ENCODE data around the gene ALG6. TPM values are rescaled to one million over a fixed set of nuclear protein-coding genes. Genes with fewer than 3 reads are reported as not detected.
"Not testable (repeated sequence)": the region's sequence is repeated elsewhere in the genome, so short reads cannot be mapped to it uniquely, and the experiment has no call there.

ALG6 gene
- total and polyA plus RNA-seq, 2 of the 13 experiments (the other 11 are each of a cell fraction or from before 2014, with no cell fraction given), result 6.8 to 8.1 TPM

DNA sequence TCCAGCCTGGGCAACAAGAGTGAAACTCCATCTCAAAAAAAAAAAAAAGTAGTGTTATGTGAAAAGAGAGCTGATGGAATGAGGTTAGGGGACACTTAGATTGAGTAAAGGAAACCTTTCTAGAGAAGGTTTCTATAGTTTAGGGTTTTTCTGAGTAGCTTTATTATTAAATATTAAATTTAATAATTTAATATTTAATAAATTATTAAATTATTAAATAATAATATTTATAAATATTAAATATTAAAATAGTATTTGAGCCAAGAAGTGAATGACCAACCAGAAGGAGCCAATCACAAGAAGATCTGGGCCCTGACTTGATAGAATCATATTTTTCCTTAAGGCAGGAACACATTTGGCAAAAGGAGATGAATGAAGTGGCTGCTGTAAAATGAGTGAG, 50.7 kb downstream of the ALG6 start:
- H3K4me3 ChIP-seq (replicated peaks in 1 of 3; ENCODE audit: insufficient read depth in 1 of 3, low read depth in 2 of 3, low read length in 3 of 3), result no peak overlapping the region
- no peak for FAIRE-seq
- intact Hi-C loops (cut with micrococcal nuclease; ENCODE audit: unreplicated experiment) (no loop called here), in situ Hi-C loops (cut with HindIII; ENCODE audit: extremely low pct_ligation_motif_present, low pct_unique_long_range_greater_than_20kb) (no loop called here)
- no peaks in the 10 kb centered on the region for H3K36me3 ChIP-seq (replicated peaks in 1 of 2; ENCODE audit: control insufficient read depth in 1 of 2, insufficient read depth in 2 of 2, low read length in 2 of 2)
- no peaks in the 10 kb centered on the region for H3K4me1 ChIP-seq (ENCODE audit: insufficient read depth, low read length)
- no peak for ATAC-seq
- no peak for TF ChIP-seq ZSCAN31 (CRISPR knock-in tag; IDR thresholded peaks at IDR 0.05; ENCODE audit: low read depth)
- no peak for TF ChIP-seq ESRRA (CRISPR knock-in tag; IDR thresholded peaks at IDR 0.05; ENCODE audit: low read depth)
- TF ChIP-seq ERF (CRISPR knock-in tag; IDR thresholded peaks at IDR 0.05), result no peak
- TF ChIP-seq RFXANK (CRISPR knock-in tag; IDR thresholded peaks at IDR 0.05), result no peak
- TF ChIP-seq STAG1 (CRISPR knock-in tag; IDR thresholded peaks at IDR 0.05), result no peak
- TF ChIP-seq ZNF720 (CRISPR knock-in tag; IDR thresholded peaks at IDR 0.05), result no peak
- TF ChIP-seq, protein P1, sequence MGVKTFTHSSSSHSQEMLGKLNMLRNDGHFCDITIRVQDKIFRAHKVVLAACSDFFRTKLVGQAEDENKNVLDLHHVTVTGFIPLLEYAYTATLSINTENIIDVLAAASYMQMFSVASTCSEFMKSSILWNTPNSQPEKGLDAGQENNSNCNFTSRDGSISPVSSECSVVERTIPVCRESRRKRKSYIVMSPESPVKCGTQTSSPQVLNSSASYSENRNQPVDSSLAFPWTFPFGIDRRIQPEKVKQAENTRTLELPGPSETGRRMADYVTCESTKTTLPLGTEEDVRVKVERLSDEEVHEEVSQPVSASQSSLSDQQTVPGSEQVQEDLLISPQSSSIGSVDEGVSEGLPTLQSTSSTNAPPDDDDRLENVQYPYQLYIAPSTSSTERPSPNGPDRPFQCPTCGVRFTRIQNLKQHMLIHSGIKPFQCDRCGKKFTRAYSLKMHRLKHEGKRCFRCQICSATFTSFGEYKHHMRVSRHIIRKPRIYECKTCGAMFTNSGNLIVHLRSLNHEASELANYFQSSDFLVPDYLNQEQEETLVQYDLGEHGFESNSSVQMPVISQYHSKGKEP (CRISPR knock-in tag; IDR thresholded peaks at IDR 0.05), result no peak
- H2AFZ ChIP-seq (ENCODE audit: low read length), result no peak overlapping the region
- no peak overlapping the region for H3K4me2 ChIP-seq (ENCODE audit: low read depth, low read length)
- no peaks in the 10 kb centered on the region for H4K20me1 ChIP-seq (ENCODE audit: insufficient read depth, low read length)
- no peak overlapping the region for H3K9ac ChIP-seq (ENCODE audit: insufficient read depth, low read depth, low read length)
- H3K79me2 ChIP-seq (ENCODE audit: insufficient read depth, low read length), result no peaks in the 10 kb centered on the region
- ChIA-PET POLR2A (no interaction called here), CTCF (ENCODE audit: low intra/inter-chr PET ratio, low total read pairs) (no interaction called here)
- H3K9me3 ChIP-seq (ENCODE audit: low read length), result no peaks in the 10 kb centered on the region
- BruUV-seq (replicated peaks), result no TSS peak
- no peaks in the 10 kb centered on the region for H3K27me3 ChIP-seq (ENCODE audit: control insufficient read depth in 1 of 2, insufficient read depth in 2 of 2, low read length in 2 of 2)
- no peak for DNase-seq (ENCODE audit: low spot score)
- H3K27ac ChIP-seq (ENCODE audit: extremely low read length, insufficient read depth, low read length), result no peak overlapping the region

DNA sequence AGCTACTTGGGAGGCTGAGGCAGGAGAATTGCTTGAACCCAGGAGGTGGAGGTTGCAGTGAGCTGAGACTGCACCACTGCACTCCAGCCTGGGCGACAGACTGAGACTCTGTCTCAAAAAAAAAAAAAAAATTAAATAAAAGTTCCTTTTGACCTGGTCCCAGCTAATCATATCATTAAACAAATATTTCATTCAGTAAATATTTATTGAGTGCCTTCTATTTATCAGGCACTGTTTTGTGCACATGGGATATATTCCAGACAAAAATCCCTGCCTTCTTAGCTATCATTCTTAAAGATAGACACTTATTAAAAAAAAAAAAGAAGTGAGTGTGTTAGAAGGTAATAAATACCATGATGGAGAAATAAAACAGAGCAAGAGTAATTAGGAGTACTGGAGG, 53.3 kb downstream of the ALG6 start:
- in situ Hi-C loops (cut with HindIII; ENCODE audit: extremely low pct_ligation_motif_present, low pct_unique_long_range_greater_than_20kb); H3K27me3 ChIP-seq (ENCODE audit: control insufficient read depth in 1 of 2, insufficient read depth in 2 of 2, low read length in 2 of 2); H3K4me1 ChIP-seq (ENCODE audit: insufficient read depth, low read length); DNase-seq (ENCODE audit: low spot score); H3K9me3 ChIP-seq (ENCODE audit: low read length); H4K20me1 ChIP-seq (ENCODE audit: insufficient read depth, low read length); FAIRE-seq; H3K36me3 ChIP-seq (replicated peaks in 1 of 2; ENCODE audit: control insufficient read depth in 1 of 2, insufficient read depth in 2 of 2, low read length in 2 of 2); H2AFZ ChIP-seq (ENCODE audit: low read length); H3K4me3 ChIP-seq (replicated peaks in 1 of 3; ENCODE audit: insufficient read depth in 1 of 3, low read depth in 2 of 3, low read length in 3 of 3); H3K27ac ChIP-seq (ENCODE audit: extremely low read length, insufficient read depth, low read length); ATAC-seq; POLR2A ChIA-PET; H3K79me2 ChIP-seq (ENCODE audit: insufficient read depth, low read length); CTCF ChIA-PET (ENCODE audit: low intra/inter-chr PET ratio, low total read pairs); H3K4me2 ChIP-seq (ENCODE audit: low read depth, low read length); BruUV-seq (replicated peaks); H3K9ac ChIP-seq (ENCODE audit: insufficient read depth, low read depth, low read length): not testable (repeated sequence)
- intact Hi-C loops (cut with micrococcal nuclease; ENCODE audit: unreplicated experiment), result loop anchor here (2.0 kb wide), 1 partner anchor 74 kb away; no protein-coding TSS in a partner anchor
- 95% methylated on average over 1 of the region's 1 CpG for WGBS (ENCODE audit: low lambda C conversion rate)
